Caki2 (cell line): ENCODE data around the gene MYCT1. TPM values are rescaled to one million over a fixed set of nuclear protein-coding genes. Genes with fewer than 3 reads are reported as not detected.

ENCODE experiments used
- DNase-seq: peaks from one replicate; pipeline ENCODE4 v3.0.0-alpha.2; 2015; ENCODE audit warnings: low read depth
- in situ Hi-C: cut with HindIII; loops from 2 replicates; pipeline ENCODE4 v1.10.0; 2016; ENCODE audit warnings: low sequenced_read_pairs, low pct_unique_long_range_greater_than_20kb, mixed read lengths
- total RNA-seq: library from RNA; depleted of rRNA; stranded (reverse); fragments of >200 nt; shearing (Covaris generic); gene quantifications from 2 replicates; pipeline ENCODE4 v1.2.3, GENCODE V29; 2014; ENCODE audit warnings: low replicate concordance

Gene MYCT1
- total RNA-seq, 1 experiment from 2014 or later, result not detected

DNA sequence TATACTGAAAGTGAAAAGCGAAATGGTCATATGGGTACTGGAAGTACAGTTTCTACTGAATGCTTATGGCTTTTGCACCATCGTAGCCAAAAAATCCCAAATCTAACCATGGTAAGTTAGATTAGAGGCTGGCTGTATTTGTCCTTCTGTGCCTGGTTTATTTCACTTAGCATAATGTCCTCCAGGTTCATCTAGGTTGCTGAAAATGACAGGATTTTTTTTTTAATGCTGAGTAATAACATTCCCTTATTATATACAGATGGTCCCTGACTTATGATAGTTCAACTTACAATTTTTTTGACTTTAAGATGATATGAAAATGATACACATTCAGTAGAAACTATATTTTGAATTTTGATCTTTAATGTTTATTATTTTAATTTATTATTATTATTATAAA, 7.6 kb downstream of the MYCT1 start:
- no peak for DNase-seq
- in situ Hi-C loops, result no loop called here

DNA sequence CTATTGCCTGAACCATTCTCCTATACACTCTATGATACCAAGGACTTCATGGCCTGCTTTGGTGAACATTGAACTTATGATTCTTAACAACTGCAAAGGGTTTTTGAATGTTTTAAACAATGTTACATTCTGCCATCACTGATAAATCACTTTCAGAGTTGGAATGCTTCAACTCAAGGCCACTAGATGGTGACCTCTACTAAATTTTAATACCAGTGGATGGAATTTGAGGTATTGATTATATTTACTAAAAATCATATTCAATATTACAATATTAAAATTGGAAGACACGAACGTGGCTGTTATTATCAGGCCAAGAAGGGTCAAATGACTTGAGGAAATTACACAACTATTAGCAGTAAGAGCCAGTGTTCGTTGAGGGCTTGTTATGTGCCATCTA, 18.6 kb downstream of the MYCT1 start:
- in situ Hi-C loops, result no loop called here
- DNase-seq, result no peak

DNA sequence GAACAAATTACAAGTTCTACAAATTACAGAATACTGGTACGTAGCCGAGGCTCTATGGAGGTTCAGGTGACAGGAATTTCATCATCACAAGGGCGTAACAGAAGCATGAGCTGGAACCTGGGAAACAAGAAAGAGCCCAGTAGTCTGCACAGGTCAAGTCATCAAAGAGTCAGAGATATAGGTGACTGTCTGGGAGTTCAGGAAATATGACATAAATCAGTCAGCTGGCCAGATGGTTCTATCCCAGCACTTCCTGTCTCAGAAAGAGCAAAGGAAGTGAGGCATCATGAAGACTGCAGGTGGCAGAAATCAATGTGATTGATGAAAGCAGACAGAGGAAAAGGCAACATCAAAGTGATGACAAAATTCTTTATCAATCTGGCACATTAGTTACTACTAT, 23.3 kb downstream of the MYCT1 start:
- in situ Hi-C loops, result no loop called here
- DNase-seq, result no peak

DNA sequence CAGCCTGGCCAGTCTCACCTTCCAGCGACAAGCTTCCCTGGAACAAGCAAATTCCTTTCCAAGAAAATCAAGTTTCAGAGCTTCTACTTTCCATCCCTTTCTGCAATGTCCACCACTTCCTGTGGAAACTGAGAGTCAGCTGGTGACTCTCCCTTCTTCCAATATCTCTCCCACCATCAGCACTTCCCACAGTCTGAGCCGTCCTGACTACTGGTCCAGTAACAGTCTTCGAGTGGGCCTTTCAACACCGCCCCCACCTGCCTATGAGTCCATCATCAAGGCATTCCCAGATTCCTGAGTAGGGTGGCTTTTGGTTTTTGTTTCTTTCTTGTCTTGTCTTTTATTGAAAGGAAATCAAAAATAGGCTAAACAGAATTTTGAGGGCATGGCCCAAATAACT, 24.3 kb downstream of the MYCT1 start:
- in situ Hi-C loops, result no loop called here
- no peak for DNase-seq

DNA sequence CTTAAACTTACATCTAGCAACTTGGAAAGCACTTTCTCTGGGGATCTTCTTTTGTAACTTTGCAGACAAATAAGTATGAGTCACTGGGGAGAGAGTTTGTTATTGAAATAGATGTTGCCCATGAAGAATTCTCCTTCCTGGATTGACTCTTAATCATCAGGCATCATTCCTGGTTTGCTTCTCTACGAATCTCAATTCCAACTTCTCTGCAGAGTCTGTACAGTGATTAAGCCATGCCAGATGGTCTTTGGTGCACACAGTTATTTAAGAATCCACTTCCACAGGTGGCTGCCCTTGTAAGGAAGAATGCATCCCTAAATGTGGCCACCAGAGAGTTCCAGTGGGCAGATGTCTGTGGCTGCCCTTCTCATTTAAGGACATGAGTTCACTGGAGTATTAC, 25.7 kb downstream of the MYCT1 start:
- in situ Hi-C loops, result no loop called here
- no peak for DNase-seq

DNA sequence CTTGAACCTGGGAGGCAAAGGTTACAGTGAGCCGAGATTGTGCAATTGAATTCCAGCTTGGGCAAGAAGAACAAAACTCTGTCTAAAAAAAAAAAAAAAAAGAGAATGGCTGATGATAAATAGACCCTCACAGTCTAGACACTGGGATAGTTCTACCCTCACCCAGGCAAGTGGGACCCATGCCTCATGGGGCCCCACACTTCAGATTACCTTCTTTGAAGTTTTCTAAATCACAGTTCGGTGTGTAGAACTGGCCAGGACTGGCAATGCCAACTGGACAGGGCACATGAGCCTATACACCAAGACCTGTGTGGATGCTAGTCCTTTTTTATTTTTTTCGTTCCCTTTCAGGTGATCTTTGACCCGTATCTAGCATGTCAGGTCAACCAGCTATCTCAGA, 28.6 kb downstream of the MYCT1 start:
- in situ Hi-C loops, result no loop called here
- no peak for DNase-seq

DNA sequence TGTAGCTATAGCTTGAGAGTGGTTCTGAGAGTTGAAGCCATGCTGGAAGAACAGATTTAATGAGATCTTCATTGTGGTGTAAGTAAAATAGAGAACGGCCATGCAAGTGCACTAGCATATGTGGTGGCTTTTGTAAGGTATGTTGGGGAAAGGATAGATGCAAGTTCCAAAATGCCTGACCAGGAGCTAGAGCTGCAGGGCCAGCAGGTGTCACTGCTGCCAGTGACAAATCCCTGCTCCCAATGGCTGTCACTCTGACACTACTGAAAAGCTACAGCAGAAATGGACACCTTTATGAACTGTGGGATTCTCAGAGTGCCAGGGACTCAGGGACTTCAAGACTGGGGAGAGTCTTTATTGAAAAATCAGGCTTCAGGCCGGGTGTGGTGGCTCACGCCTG, 29.8 kb downstream of the MYCT1 start:
- in situ Hi-C loops, result no loop called here
- DNase-seq, result no peak

DNA sequence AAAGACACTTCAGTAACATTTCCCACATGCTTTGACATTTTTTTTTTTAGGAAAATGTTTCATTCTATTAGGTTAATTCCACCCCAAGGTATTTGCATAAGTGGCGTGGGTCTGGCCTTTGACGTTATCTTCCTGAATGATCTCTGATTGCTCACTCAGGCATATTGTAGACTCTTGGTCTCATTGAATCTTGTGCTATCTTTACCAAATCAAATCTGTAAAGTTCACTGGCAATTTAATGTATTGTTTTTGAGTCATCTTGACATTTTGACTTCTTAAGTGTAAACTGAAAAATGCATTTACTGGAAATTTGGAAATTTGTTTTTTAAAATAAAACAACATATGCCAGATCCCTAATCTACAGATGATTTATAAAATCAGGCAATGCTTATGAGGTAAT, 36.9 kb downstream of the MYCT1 start:
- DNase-seq, result no peak
- in situ Hi-C loops, result no loop called here

DNA sequence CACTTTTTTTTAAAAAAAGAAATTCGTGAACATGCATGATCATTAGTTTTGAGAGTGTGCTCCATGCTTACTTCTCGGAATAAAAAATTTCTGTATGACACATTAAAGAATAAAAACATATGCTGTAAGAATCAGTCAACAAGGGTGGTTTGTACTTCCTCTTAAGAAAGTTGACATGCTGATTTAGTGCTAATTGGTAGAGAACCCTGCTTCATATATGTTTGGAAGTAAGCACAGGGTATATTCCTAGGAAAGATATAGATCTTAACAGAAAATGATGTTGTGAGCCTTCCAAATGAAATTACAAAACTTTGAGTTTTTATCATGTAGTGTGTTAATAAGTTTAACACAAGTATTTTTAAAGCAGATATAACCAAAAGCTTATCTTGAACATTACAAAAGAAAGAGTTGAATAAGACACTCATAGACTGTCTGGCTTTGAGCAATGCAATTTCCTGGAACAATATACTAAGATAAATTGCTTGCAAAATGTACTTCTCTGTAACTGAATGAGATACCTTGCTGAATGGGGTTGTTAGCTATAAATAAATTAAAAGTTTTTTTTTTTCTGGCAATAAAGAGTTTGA, 39.1 kb downstream of the MYCT1 start:
- in situ Hi-C loops, result no loop called here
- DNase-seq, result no peak

DNA sequence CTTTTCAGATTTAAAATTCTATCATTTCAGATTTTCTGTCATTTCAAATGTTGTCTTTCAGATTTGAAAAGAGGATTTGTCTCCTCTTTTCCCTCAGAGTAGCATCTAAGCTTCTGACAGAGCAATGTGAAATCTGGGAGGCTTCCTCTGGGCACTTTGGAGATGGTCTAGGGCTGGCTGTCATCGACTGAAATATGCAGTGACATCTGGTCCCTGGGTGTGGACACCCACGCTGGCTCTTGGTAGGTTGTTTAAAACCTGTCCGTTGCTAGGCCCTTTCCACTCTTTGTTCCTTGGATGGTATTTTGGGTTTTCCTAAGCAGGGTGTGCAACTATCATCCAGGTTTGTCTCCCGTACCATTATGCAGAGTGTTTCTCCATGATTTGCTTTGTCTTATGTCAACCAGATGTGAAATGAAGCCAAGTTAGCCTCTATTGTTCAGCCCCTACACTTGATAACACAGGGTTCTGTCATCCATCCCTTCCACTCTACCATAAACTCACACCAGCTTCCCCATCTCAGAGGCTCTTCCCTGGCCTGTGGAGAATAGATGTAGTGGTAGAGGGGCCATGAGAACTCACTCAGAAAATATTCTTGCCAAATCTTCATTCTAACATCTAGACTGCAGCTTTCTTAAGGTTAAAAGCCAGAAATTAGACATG, 47.9 kb downstream of the MYCT1 start:
- DNase-seq, result no peak

DNA sequence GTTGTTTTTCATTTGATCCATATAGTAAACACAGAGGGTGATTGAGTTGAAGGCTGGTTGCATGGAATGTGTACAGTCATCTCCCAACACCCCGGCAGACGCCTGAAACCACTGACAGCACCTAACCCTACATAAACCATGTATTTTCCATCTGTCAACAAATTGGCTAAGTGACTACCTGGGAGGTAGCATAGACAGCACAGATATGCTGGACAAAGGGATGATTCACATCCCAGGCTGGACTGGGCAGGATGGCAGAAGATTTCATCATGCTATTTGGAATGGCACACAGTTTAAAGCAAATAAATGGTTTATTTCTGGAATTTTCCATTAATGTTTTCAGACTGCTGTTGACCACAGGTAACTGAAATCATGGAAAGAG, 48.5 kb downstream of the MYCT1 start:
- in situ Hi-C loops, result no loop called here

More for the DNA sequence above, 47.9 kb downstream of the MYCT1 start:
- in situ Hi-C loops, result no loop called here

DNA sequence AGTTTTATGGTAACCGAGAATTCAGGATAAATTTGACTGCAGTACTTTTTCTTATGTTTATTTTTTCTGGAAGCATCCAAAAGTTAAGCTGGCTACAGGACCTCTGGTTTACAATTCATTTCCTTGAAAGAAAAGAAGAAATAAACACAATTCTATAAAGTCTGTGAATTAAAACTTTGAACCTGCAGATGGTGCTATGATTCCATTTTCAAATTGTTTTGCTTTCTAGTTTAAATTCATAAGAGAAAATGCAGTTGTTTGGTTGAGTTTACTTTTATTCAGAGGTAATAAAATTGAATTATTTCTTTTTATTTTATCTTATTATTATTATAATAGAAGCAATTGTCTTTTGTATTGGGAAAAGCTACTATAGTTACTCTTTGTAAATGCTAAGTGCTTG, 51.1 kb downstream of the MYCT1 start:
- DNase-seq, result no peak

More for the DNA sequence above, 48.5 kb downstream of the MYCT1 start:
- DNase-seq, result no peak

DNA sequence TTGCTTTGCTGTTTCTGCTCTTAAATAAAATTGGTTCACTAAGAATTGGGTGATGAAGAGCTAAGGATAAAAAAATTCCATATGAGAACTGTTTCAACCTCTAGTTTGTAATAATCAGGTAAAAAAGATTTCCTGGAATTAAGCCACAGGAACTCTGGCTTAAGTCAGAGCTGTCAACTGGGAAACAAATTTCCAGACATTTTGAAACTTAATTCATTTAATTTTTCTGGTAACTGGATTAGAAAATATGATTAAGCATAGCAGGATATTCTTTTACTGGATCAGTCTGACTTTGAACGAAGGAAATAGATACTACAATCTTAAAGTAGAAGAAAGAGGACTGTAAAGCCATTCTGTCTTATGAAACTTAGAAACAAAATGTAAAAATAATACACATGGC, 51.6 kb downstream of the MYCT1 start:
- in situ Hi-C loops, result no loop called here
- no peak for DNase-seq

More for the DNA sequence above, 51.1 kb downstream of the MYCT1 start:
- in situ Hi-C loops, result no loop called here

DNA sequence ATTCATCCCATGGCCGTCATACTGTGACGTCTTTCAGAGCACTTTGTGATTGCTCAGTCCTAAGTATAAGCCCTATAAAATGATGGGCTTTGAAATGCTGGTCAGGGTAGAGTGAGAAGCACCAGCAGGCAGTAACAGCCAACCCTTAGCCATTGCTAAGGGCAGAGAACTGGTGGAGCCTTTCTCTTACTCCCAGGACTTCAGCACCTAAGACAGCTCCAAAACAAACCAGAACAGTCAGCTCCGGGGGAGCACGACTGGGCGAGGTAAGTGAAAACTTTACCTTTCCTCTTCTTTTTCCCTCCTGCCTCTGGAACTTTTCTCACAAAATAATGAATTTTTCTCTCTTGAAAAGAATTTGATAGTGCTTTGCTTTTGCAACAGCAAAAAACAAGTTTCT, 53.0 kb downstream of the MYCT1 start, which contains the start of gene VIP:
Gene VIP (plus strand): TSS at position 104 of the 400 bp plus-strand sequence. CDS start 1,381 bp downstream, outside the sequence.
- DNase-seq, result peak; percentile 9
- in situ Hi-C loops, result no loop called here

DNA sequence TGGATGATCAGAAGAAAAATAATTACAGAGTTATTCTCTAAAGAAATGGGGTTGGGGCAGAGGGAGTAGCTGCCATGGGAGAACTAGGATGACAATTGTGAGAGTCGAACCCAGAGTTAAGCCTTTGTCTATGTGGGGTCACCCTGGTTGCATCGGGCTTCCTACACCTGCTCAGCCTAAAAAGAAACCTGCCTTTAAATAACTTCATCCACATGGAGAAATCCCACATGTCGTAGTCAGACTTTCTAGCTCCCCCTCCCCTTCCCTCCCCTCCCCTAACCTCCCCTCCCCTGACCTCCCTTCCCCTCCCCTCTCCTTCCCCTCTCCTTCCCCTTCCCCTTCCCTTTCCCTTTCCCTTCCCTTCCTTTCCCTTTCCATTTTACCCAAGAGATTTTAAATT, 67.6 kb downstream of the MYCT1 start:
- DNase-seq, result no peak
- in situ Hi-C loops, result no loop called here

DNA sequence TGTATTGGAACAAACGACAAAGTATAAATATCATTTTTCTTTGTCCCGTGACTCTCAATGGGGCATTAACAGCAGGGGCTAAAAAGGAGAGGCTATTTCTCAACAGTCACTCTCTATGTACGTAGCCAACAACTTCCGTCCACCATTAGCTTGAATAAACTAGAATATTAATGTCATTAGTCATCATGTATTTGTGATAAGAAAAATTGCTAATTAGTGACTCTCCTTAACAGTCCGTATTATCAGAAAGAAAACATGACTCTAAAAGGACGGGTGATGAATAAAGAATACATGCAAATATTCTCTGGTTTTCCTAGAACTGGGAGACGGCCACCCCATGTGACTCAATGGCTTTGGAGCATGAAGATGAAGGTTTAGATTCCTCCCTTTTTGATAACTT, 71.5 kb downstream of the MYCT1 start:
- no peak for DNase-seq
- in situ Hi-C loops, result no loop called here

DNA sequence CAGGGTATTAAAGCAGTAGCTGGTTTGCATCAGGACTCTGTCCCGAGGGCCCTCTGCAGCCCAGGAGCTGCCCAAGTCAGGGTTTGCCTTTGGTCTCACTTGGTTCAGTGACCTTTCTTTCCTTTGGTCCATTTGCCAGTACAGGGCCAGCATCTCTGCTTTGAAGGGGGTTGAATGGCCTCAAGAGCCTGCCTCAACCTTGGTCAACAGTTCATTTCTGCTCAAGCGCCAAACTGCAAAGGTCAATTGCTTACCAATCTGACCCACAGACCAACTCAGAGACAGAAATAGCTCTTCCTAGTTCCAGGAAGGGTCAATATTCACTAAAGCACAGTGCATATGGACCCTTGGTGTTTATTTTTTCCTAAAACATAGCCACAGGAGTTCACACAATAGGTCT, 72.3 kb downstream of the MYCT1 start:
- in situ Hi-C loops, result no loop called here
- no peak for DNase-seq

DNA sequence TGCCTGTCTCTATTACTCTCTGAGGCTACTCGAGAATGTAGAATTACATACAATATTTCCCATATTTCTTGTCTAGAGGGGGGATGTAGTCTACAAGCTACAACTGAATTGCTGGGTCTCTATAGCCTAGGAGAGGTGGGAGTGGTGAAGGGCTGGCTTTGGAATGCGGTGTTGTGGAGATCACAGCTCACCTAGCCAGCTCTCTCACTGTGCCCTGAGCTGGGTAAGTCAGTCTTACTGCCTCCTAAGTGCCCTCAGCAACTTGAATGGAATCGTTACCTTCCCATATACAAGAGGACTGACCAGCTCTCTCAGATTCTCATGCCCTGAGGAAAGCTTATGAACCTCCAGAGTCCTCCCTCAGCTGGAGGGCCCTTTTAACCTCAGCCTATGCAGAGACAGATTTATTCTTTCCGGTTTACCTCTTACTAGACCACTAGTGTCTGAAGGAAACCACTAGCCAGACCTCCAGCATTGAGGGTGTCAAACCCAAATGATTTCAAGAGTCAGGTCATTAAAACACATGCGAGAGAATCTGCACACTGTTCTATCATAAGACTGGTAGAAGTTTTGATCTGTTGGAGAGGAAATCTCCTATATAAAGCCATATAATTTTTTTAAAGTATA, 73.5 kb downstream of the MYCT1 start:
- DNase-seq, result no peak
- in situ Hi-C loops, result no loop called here
